HG02623 (cell line): ENCODE results near the gene MARCKSL1.
A peak's percentile ranks its signal among the peaks of the same experiment; 100 is the strongest.

Experiments
- ATAC-seq: cut with Tn5 transposase; IDR thresholded peaks from one replicate; pipeline ENCODE4 v1.9.1; 2021; ENCODE audit warnings: moderate library complexity; ENCODE audit not compliant: unreplicated experiment

The MARCKSL1 gene

GRCh38 chr1:32353431-32353830 lies 17.4 kb upstream of the MARCKSL1 start:
- ATAC-seq = no peak

GRCh38 chr1:32352831-32353383 lies 16.9 kb upstream of the MARCKSL1 start:
- no peak for ATAC-seq

GRCh38 chr1:32352239-32352745 lies 16.3 kb upstream of the MARCKSL1 start:
- no peak for ATAC-seq

- ATAC-seq = peak; percentile 79
These were observed 15.6 kb upstream of the MARCKSL1 start for GRCh38 chr1:32351399-32352238.

GRCh38 chr1:32350785-32351398 lies 14.9 kb upstream of the MARCKSL1 start:
- ATAC-seq = peak; percentile 31

GRCh38 chr1:32349211-32349708 lies 13.2 kb upstream of the MARCKSL1 start:
- ATAC-seq = no peak

- ATAC-seq = no peak
These were observed 10.6 kb upstream of the MARCKSL1 start for GRCh38 chr1:32346532-32347157.

- ATAC-seq = no peak
These were observed 9.3 kb upstream of the MARCKSL1 start for GRCh38 chr1:32345289-32345827.

GRCh38 chr1:32342704-32343103 lies 6.7 kb upstream of the MARCKSL1 start:
- ATAC-seq = no peak

- ATAC-seq = no peak
These were observed 5.9 kb upstream of the MARCKSL1 start for GRCh38 chr1:32341971-32342370.

GRCh38 chr1:32341186-32341757 lies 5.2 kb upstream of the MARCKSL1 start:
- ATAC-seq = no peak

- ATAC-seq = no peak
These were observed 3.4 kb upstream of the MARCKSL1 start for GRCh38 chr1:32339363-32339978.

- ATAC-seq = no peak
These were observed 2.7 kb upstream of the MARCKSL1 start for GRCh38 chr1:32338637-32339145.

- ATAC-seq = no peak
These were observed 2.0 kb upstream of the MARCKSL1 start for GRCh38 chr1:32337855-32338636.

GRCh38 chr1:32336963-32337675 lies 1.1 kb upstream of the MARCKSL1 start:
- ATAC-seq = no peak

GRCh38 chr1:32336591-32336932 lies 529 bp upstream of the MARCKSL1 start:
- ATAC-seq = no peak

GRCh38 chr1:32335535-32335789 lies 571 bp downstream of the MARCKSL1 start:
- peak; percentile 6 for ATAC-seq

GRCh38 chr1:32334864-32335534 lies 1.0 kb downstream of the MARCKSL1 start:
- peak; percentile 22 for ATAC-seq
